ENCODE data around the gene CDCP2.
"Not testable (repeated sequence)": the region's sequence is repeated elsewhere in the genome, so short reads cannot be mapped to it uniquely, and the experiment has no call there.

Gene CDCP2

GRCh38 chr1:54107131-54107530 is 45.7 kb downstream of the CDCP2 start:
- Histone ChIP-seq H3K36me3 (ENCODE audit: insufficient read depth, low read length) (no peaks in the 10 kb centered on the region; the same call in 1 of the 2 replicates), H2AFZ (ENCODE audit: low read length) (no peak overlapping the region), H3K4me1 (ENCODE audit: insufficient read depth, low read length, severe bottlenecking) (no peaks in the 10 kb centered on the region), H3K27me3 (ENCODE audit: insufficient read depth, low read length) (peaks cover 4% of the 10 kb centered on the region; the same call in 1 of the 2 replicates), H3K9ac (ENCODE audit: low read length) (no peak overlapping the region), H3K9me3 (ENCODE audit: low read length) (no peaks in the 10 kb centered on the region), H3F3A (ENCODE audit: insufficient read depth, low read length) (no peaks in the 10 kb centered on the region), H3K4me2 (ENCODE audit: low read length) (no peak overlapping the region), H3K27ac (ENCODE audit: low read depth, low read length, poor library complexity, severe bottlenecking) (no peak overlapping the region), H3K9me2 (ENCODE audit: low read depth, low read length) (no peaks in the 10 kb centered on the region), H4K20me1 (ENCODE audit: insufficient read depth, low read length) (no peaks in the 10 kb centered on the region), H3K4me3 (ENCODE audit: low read depth, low read length, poor library complexity, severe bottlenecking) (no peak overlapping the region), H3K79me2 (ENCODE audit: insufficient read depth, low read length) (no peaks in the 10 kb centered on the region)
- no peak for TF ChIP-seq EZH2 (IDR thresholded peaks at IDR 0.05; ENCODE audit: borderline replicate concordance, low read length)
- TF ChIP-seq, protein P1, sequence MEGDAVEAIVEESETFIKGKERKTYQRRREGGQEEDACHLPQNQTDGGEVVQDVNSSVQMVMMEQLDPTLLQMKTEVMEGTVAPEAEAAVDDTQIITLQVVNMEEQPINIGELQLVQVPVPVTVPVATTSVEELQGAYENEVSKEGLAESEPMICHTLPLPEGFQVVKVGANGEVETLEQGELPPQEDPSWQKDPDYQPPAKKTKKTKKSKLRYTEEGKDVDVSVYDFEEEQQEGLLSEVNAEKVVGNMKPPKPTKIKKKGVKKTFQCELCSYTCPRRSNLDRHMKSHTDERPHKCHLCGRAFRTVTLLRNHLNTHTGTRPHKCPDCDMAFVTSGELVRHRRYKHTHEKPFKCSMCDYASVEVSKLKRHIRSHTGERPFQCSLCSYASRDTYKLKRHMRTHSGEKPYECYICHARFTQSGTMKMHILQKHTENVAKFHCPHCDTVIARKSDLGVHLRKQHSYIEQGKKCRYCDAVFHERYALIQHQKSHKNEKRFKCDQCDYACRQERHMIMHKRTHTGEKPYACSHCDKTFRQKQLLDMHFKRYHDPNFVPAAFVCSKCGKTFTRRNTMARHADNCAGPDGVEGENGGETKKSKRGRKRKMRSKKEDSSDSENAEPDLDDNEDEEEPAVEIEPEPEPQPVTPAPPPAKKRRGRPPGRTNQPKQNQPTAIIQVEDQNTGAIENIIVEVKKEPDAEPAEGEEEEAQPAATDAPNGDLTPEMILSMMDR (IDR thresholded peaks at IDR 0.05; ENCODE audit: low read length), result peak; percentile 9; the same call in 1 of the 2 replicates

DNA sequence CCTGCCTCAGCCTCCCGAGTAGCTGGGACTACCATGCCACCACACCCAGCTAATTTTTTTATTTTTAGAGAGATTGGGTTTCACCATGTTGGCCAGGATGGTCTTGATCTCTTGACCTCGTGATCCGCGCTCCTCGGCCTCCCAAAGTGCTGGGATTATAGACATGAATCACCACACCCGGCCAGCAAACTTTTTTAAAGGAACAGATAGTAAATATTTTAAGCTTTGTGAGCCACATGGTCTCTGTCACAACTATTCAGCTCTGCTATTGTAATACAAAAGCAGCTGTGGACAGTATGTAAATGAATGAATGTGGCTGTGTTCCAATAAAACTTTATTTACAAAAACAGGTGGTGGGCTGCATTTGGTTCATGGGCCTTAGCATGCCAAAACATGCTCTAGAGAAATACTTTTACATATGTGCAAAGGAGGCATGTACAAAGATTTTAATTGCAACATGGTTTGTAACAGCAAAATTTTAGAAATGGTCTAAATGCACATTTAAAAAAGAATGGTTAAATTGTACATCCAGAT is 47.0 kb downstream of the CDCP2 start:
- peaks cover 4% of the 10 kb centered on the region; the same call in 1 of the 2 replicates for H3K27me3 ChIP-seq (ENCODE audit: insufficient read depth, low read length)
- no peaks in the 10 kb centered on the region for H3K79me2 ChIP-seq (ENCODE audit: insufficient read depth, low read length)
- no peak overlapping the region for H3K27ac ChIP-seq (ENCODE audit: low read depth, low read length, poor library complexity, severe bottlenecking)
- H3K9me3 ChIP-seq (ENCODE audit: low read length), result no peaks in the 10 kb centered on the region
- no peaks in the 10 kb centered on the region for H4K20me1 ChIP-seq (ENCODE audit: insufficient read depth, low read length)
- H2AFZ ChIP-seq (ENCODE audit: low read length), result no peak overlapping the region
- TF ChIP-seq, protein P1 (IDR thresholded peaks at IDR 0.05; ENCODE audit: low read length), result no peak
- no peak for TF ChIP-seq EZH2 (IDR thresholded peaks at IDR 0.05; ENCODE audit: borderline replicate concordance, low read length)
- no peaks in the 10 kb centered on the region for H3F3A ChIP-seq (ENCODE audit: insufficient read depth, low read length)
- H3K4me2 ChIP-seq (ENCODE audit: low read length), result no peak overlapping the region
- H3K4me1 ChIP-seq (ENCODE audit: insufficient read depth, low read length, severe bottlenecking), result no peaks in the 10 kb centered on the region
- H3K9me2 ChIP-seq (ENCODE audit: low read depth, low read length), result no peaks in the 10 kb centered on the region
- H3K9ac ChIP-seq (ENCODE audit: low read length), result no peak overlapping the region
- H3K4me3 ChIP-seq (ENCODE audit: low read depth, low read length, poor library complexity, severe bottlenecking), result no peak overlapping the region
- H3K36me3 ChIP-seq (ENCODE audit: insufficient read depth, low read length), result no peaks in the 10 kb centered on the region; the same call in 1 of the 2 replicates

- no peaks in the 10 kb centered on the region; the same call in 1 of the 2 replicates for H3K36me3 ChIP-seq (ENCODE audit: insufficient read depth, low read length)
- H3K79me2 ChIP-seq (ENCODE audit: insufficient read depth, low read length), result no peaks in the 10 kb centered on the region
- H3K4me3 ChIP-seq (ENCODE audit: low read depth, low read length, poor library complexity, severe bottlenecking), result no peak overlapping the region
- H3K4me2 ChIP-seq (ENCODE audit: low read length), result no peak overlapping the region
- peaks cover 4% of the 10 kb centered on the region; the same call in 1 of the 2 replicates for H3K27me3 ChIP-seq (ENCODE audit: insufficient read depth, low read length)
- no peak overlapping the region for H2AFZ ChIP-seq (ENCODE audit: low read length)
- H3K27ac ChIP-seq (ENCODE audit: low read depth, low read length, poor library complexity, severe bottlenecking), result no peak overlapping the region
- H3K9me3 ChIP-seq (ENCODE audit: low read length), result no peaks in the 10 kb centered on the region
- no peaks in the 10 kb centered on the region for H3F3A ChIP-seq (ENCODE audit: insufficient read depth, low read length)
- H3K9me2 ChIP-seq (ENCODE audit: low read depth, low read length), result no peaks in the 10 kb centered on the region
- no peaks in the 10 kb centered on the region for H3K4me1 ChIP-seq (ENCODE audit: insufficient read depth, low read length, severe bottlenecking)
- H3K9ac ChIP-seq (ENCODE audit: low read length), result no peak overlapping the region
- TF ChIP-seq, protein P1 (IDR thresholded peaks at IDR 0.05; ENCODE audit: low read length), result no peak
- no peaks in the 10 kb centered on the region for H4K20me1 ChIP-seq (ENCODE audit: insufficient read depth, low read length)
Measured at GRCh38 chr1:54105080-54105479, 47.7 kb downstream of the CDCP2 start.

DNA sequence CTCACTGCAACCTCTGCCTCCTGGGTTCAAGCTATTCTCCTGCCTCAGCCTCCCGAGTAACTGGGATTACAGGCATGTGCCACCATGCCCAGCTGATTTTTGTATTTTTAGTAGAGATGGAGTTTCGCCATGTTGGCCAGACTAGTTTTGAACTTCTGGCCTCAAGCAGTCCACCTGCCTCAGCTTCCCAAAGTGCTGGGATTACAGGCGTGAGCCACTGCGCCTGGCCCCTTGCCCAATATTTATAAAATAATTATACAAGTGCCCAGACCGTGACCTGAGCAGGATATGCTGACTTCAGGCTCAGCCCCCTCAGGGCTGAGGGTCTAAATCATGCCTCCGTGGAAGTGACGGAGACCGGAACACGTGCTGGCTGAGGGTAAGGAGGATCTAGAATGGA is 48.2 kb downstream of the CDCP2 start:
- not testable (repeated sequence) for H3K9ac ChIP-seq (ENCODE audit: low read length); H3K36me3 ChIP-seq (ENCODE audit: insufficient read depth, low read length); H3K79me2 ChIP-seq (ENCODE audit: insufficient read depth, low read length); H3K4me3 ChIP-seq (ENCODE audit: low read depth, low read length, poor library complexity, severe bottlenecking); H4K20me1 ChIP-seq (ENCODE audit: insufficient read depth, low read length); H3K4me1 ChIP-seq (ENCODE audit: insufficient read depth, low read length, severe bottlenecking); H3K27ac ChIP-seq (ENCODE audit: low read depth, low read length, poor library complexity, severe bottlenecking); H3K27me3 ChIP-seq (ENCODE audit: insufficient read depth, low read length); H3K9me3 ChIP-seq (ENCODE audit: low read length); H3K4me2 ChIP-seq (ENCODE audit: low read length); H3F3A ChIP-seq (ENCODE audit: insufficient read depth, low read length); H2AFZ ChIP-seq (ENCODE audit: low read length); H3K9me2 ChIP-seq (ENCODE audit: low read depth, low read length)
